ENCODE measurements around the gene IRF8.
"Not testable (repeated sequence)": the region's sequence is repeated elsewhere in the genome, so short reads cannot be mapped to it uniquely, and the experiment has no call there.

IRF8 gene

GRCh38 chr16:85905110-85906095 is 6.4 kb downstream of the IRF8 start:
- Histone ChIP-seq H3K4me1 (ENCODE audit: control insufficient read depth, low read length) (peaks cover 81% of the 10 kb centered on the region), H3K79me2 (ENCODE audit: control insufficient read depth, low read length) (peaks cover 91% of the 10 kb centered on the region), H3K27ac (ENCODE audit: low read depth, low read length) (peak overlapping the region; percentile 94), H3F3A (ENCODE audit: control insufficient read depth, insufficient read depth) (peaks cover 92% of the 10 kb centered on the region), H3K27me3 (ENCODE audit: control insufficient read depth, low read length) (no peaks in the 10 kb centered on the region), H3K4me3 (ENCODE audit: low read length) (peak overlapping the region; percentile 89), H3K4me2 (ENCODE audit: low read length) (peak overlapping the region; percentile 90), H3K36me3 (ENCODE audit: control insufficient read depth, low read length) (peaks cover 95% of the 10 kb centered on the region), H3K9me3 (ENCODE audit: control insufficient read depth, insufficient read depth, low read length) (no peaks in the 10 kb centered on the region), H4K20me1 (ENCODE audit: control insufficient read depth, insufficient read depth, low read depth, low read length) (peaks cover 11% of the 10 kb centered on the region), H3K9me2 (replicated peaks; ENCODE audit: control insufficient read depth, low read length) (no peaks in the 10 kb centered on the region)
- TF ChIP-seq, protein P1, sequence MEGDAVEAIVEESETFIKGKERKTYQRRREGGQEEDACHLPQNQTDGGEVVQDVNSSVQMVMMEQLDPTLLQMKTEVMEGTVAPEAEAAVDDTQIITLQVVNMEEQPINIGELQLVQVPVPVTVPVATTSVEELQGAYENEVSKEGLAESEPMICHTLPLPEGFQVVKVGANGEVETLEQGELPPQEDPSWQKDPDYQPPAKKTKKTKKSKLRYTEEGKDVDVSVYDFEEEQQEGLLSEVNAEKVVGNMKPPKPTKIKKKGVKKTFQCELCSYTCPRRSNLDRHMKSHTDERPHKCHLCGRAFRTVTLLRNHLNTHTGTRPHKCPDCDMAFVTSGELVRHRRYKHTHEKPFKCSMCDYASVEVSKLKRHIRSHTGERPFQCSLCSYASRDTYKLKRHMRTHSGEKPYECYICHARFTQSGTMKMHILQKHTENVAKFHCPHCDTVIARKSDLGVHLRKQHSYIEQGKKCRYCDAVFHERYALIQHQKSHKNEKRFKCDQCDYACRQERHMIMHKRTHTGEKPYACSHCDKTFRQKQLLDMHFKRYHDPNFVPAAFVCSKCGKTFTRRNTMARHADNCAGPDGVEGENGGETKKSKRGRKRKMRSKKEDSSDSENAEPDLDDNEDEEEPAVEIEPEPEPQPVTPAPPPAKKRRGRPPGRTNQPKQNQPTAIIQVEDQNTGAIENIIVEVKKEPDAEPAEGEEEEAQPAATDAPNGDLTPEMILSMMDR (IDR thresholded peaks at IDR 0.05; ENCODE audit: low read depth, low read length, poor library complexity, severe bottlenecking): no peak
- no peak for TF ChIP-seq EZH2phosphoT487 (IDR thresholded peaks at IDR 0.05; ENCODE audit: borderline replicate concordance, low read length)

DNA sequence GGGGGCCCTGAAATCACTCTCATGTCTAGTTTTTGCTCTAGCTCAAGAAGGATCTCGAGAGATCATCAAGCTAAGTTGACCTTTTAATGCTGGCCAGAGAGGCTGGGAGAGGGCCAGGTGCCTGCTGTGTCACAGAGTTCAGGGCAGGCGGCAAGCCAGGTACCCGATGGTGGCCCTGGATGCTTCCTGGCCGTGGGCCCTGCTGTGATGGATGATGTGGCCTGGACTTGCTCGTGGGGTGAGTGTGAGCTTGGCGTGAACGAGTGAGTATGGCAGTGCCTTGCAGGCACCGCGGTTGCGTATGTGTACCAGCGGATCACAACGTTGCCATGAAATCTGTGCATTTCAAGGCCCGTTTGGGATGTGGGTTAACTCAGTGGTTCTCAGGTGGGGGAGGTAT is 7.4 kb downstream of the IRF8 start:
- Histone ChIP-seq H3K79me2 (ENCODE audit: control insufficient read depth, low read length) (peaks cover 89% of the 10 kb centered on the region), H3K27me3 (ENCODE audit: control insufficient read depth, low read length) (no peaks in the 10 kb centered on the region), H4K20me1 (ENCODE audit: control insufficient read depth, insufficient read depth, low read depth, low read length) (peaks cover 11% of the 10 kb centered on the region), H3K4me2 (ENCODE audit: low read length) (peak overlapping the region; percentile 90), H3K27ac (ENCODE audit: low read depth, low read length) (peak overlapping the region; percentile 94), H3K36me3 (ENCODE audit: control insufficient read depth, low read length) (peaks cover 94% of the 10 kb centered on the region), H3K4me1 (ENCODE audit: control insufficient read depth, low read length) (peaks cover 90% of the 10 kb centered on the region), H3K9me3 (ENCODE audit: control insufficient read depth, insufficient read depth, low read length) (no peaks in the 10 kb centered on the region), H3K9me2 (replicated peaks; ENCODE audit: control insufficient read depth, low read length) (no peaks in the 10 kb centered on the region), H3F3A (ENCODE audit: control insufficient read depth, insufficient read depth) (peaks cover 87% of the 10 kb centered on the region), H3K4me3 (ENCODE audit: low read length) (peak overlapping the region; percentile 89)
- TF ChIP-seq, protein P1 (IDR thresholded peaks at IDR 0.05; ENCODE audit: low read depth, low read length, poor library complexity, severe bottlenecking): no peak
- TF ChIP-seq EZH2phosphoT487 (IDR thresholded peaks at IDR 0.05; ENCODE audit: borderline replicate concordance, low read length): no peak

DNA sequence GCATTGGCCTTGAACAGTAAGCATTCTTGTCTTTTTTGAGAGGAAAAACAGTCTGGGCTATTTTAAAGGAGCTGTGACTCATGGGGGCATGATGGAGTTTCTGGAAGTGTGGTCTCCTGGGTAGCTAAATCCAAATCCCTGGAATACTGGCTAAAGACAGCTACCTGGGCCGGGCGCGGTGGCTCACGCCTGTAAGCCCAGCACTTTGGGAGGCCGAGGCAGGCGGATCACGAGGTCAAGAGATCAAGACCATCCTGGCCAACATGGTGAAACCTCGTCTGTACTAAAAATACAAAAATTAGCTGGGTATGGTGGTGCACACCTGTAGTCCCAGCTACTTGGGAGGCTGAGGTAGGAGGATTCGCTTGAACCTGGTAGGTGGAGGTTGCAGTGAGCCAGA is 8.3 kb downstream of the IRF8 start:
- not testable (repeated sequence) for H4K20me1 ChIP-seq (ENCODE audit: control insufficient read depth, insufficient read depth, low read depth, low read length); H3K27me3 ChIP-seq (ENCODE audit: control insufficient read depth, low read length); H3K9me3 ChIP-seq (ENCODE audit: control insufficient read depth, insufficient read depth, low read length); H3K9me2 ChIP-seq (replicated peaks; ENCODE audit: control insufficient read depth, low read length)
- peaks cover 96% of the 10 kb centered on the region for H3K4me1 ChIP-seq (ENCODE audit: control insufficient read depth, low read length)
- H3K4me2 ChIP-seq (ENCODE audit: low read length): peak overlapping the region; percentile 90
- peaks cover 89% of the 10 kb centered on the region for H3K79me2 ChIP-seq (ENCODE audit: control insufficient read depth, low read length)
- peak overlapping the region; percentile 94 for H3K27ac ChIP-seq (ENCODE audit: low read depth, low read length)
- peaks cover 86% of the 10 kb centered on the region for H3F3A ChIP-seq (ENCODE audit: control insufficient read depth, insufficient read depth)
- H3K36me3 ChIP-seq (ENCODE audit: control insufficient read depth, low read length): peaks cover 94% of the 10 kb centered on the region
- H3K4me3 ChIP-seq (ENCODE audit: low read length): peak overlapping the region; percentile 89

GRCh38 chr16:85908444-85908843 is 9.5 kb downstream of the IRF8 start:
- peak overlapping the region; percentile 94 for H3K27ac ChIP-seq (ENCODE audit: low read depth, low read length)
- H4K20me1 ChIP-seq (ENCODE audit: control insufficient read depth, insufficient read depth, low read depth, low read length): peaks cover 4% of the 10 kb centered on the region; the same call in 1 of the 2 replicates
- H3K36me3 ChIP-seq (ENCODE audit: control insufficient read depth, low read length): peaks cover 94% of the 10 kb centered on the region
- no peak for TF ChIP-seq EZH2phosphoT487 (IDR thresholded peaks at IDR 0.05; ENCODE audit: borderline replicate concordance, low read length)
- TF ChIP-seq, protein P1 (IDR thresholded peaks at IDR 0.05; ENCODE audit: low read depth, low read length, poor library complexity, severe bottlenecking): no peak
- H3K4me3 ChIP-seq (ENCODE audit: low read length): peak overlapping the region; percentile 70
- H3F3A ChIP-seq (ENCODE audit: control insufficient read depth, insufficient read depth): peaks cover 85% of the 10 kb centered on the region
- peaks cover 89% of the 10 kb centered on the region for H3K79me2 ChIP-seq (ENCODE audit: control insufficient read depth, low read length)
- H3K9me3 ChIP-seq (ENCODE audit: control insufficient read depth, insufficient read depth, low read length): no peaks in the 10 kb centered on the region
- H3K9me2 ChIP-seq (replicated peaks; ENCODE audit: control insufficient read depth, low read length): no peaks in the 10 kb centered on the region
- no peaks in the 10 kb centered on the region for H3K27me3 ChIP-seq (ENCODE audit: control insufficient read depth, low read length)
- peaks cover 98% of the 10 kb centered on the region for H3K4me1 ChIP-seq (ENCODE audit: control insufficient read depth, low read length)
- H3K4me2 ChIP-seq (ENCODE audit: low read length): peak overlapping the region; percentile 90

All from DOHH2 (cell line).